HepG2 (cell line): ENCODE results near the gene NAIF1. TPM values are rescaled to one million over a fixed set of nuclear protein-coding genes. Genes with fewer than 3 reads are reported as not detected.
A peak's percentile ranks its signal among the peaks of the same experiment; 100 is the strongest.

Experiments used
- DNMT3B ChIP-seq: conservative IDR thresholded peaks from 2 replicates; pipeline ENCODE4 v1.6.1; 2016; ENCODE audit warnings: missing biosample characterization, control low read depth
- EZH2 ChIP-seq: conservative IDR thresholded peaks from 2 replicates; pipeline ENCODE4 v1.6.1; 2012; ENCODE audit warnings: mild to moderate bottlenecking, low read depth, low read length, moderate library complexity
- GMEB1 ChIP-seq: sonication (generic); formaldehyde crosslinking; IDR thresholded peaks from 2 replicates; pipeline ENCODE4 v1.5.1; 2020; ENCODE audit warnings: missing genetic modification reagents, mild to moderate bottlenecking, borderline replicate concordance
- KLF15 ChIP-seq: sonication (generic); formaldehyde crosslinking; IDR thresholded peaks from 2 replicates; pipeline ENCODE4 v1.8.1; 2023; ENCODE audit warnings: borderline replicate concordance, mild to moderate bottlenecking, inconsistent platforms, missing genetic modification reagents, mixed read lengths
- MEIS2 ChIP-seq: sonication (generic); formaldehyde crosslinking; IDR thresholded peaks from 2 replicates; pipeline ENCODE4 v1.9.0; 2021; ENCODE audit warnings: mild to moderate bottlenecking, missing genetic modification reagents
- MIER3 ChIP-seq: IDR thresholded peaks from 2 replicates; pipeline ENCODE4 v1.6.1; 2016; ENCODE audit warnings: missing compliant biosample characterization, borderline replicate concordance
- MZF1 ChIP-seq: sonication (generic); formaldehyde crosslinking; IDR thresholded peaks from 2 replicates; pipeline ENCODE4 v1.8.1; 2023; ENCODE audit warnings: mild to moderate bottlenecking, missing genetic modification reagents, borderline replicate concordance
- SAP130 ChIP-seq: IDR thresholded peaks from 2 replicates; pipeline ENCODE4 v1.6.1; 2016; ENCODE audit warnings: low read depth
- ZFYVE20 ChIP-seq: sonication (generic); formaldehyde crosslinking; IDR thresholded peaks from 2 replicates; pipeline ENCODE4 v1.8.0; 2023; ENCODE audit warnings: low read depth, mild to moderate bottlenecking, moderate library complexity, missing genetic modification reagents, borderline replicate concordance
- ZNF10 ChIP-seq: sonication (generic); formaldehyde crosslinking; IDR thresholded peaks from 2 replicates; pipeline ENCODE4 v1.4.0; 2020; ENCODE audit warnings: mild to moderate bottlenecking, low read depth, missing genetic modification reagents, borderline replicate concordance
- ZNF614 ChIP-seq: IDR thresholded peaks from 2 replicates; pipeline ENCODE4 v1.6.1; 2018; ENCODE audit warnings: missing biosample characterization, missing genetic modification reagents, inconsistent platforms, borderline replicate concordance
- ZNF672 ChIP-seq: sonication (generic); formaldehyde crosslinking; IDR thresholded peaks from 2 replicates; pipeline ENCODE4 v1.8.1; 2022; ENCODE audit warnings: missing genetic modification reagents
- ZNF800 ChIP-seq: sonication (generic); formaldehyde crosslinking; IDR thresholded peaks from 2 replicates; pipeline ENCODE4 v1.4.0; 2020; ENCODE audit warnings: missing genetic modification reagents
- ZSCAN22 ChIP-seq: sonication (generic); formaldehyde crosslinking; IDR thresholded peaks from 2 replicates; pipeline ENCODE4 v1.4.0; 2020; ENCODE audit warnings: mild to moderate bottlenecking, missing genetic modification reagents
- polyA plus RNA-seq, 8 experiments: library from polyadenylated mRNA; depleted of rRNA in 3 of 8; stranded (reverse) in 7 of 8; unstranded in 1 of 8; fragments of >200 nt; fragmentation: Illumina TruSeq in 4 of 8; extraction: Trizol in 4 of 8; gene quantifications; 2 replicates each; pipeline versions ENCODE4 v1.2.1 to v1.2.3, GENCODE V29; 2011 to 2016; ENCODE audit warnings: low read depth in 4 of 8, missing spikeins in 1 of 8, mixed read lengths in 1 of 8; ENCODE audit not compliant: insufficient read depth in 1 of 8
- total RNA-seq, 5 experiments: library from RNA; depleted of rRNA; stranded (reverse); fragments of >200 nt; fragmentation: Illumina TruSeq; extraction: Trizol; gene quantifications; 2 replicates each; pipeline ENCODE4 v1.2.3, GENCODE V29; 2016; ENCODE audit warnings: low read depth in 1 of 5
- TF ChIP-seq, protein P1 (sequence below): sonication (generic); formaldehyde crosslinking; IDR thresholded peaks from 2 replicates; pipeline ENCODE4 v1.5.1; 2020; ENCODE audit warnings: mild to moderate bottlenecking, missing genetic modification reagents, borderline replicate concordance
- TF ChIP-seq, protein P2 (sequence below): sonication (generic); formaldehyde crosslinking; IDR thresholded peaks from 2 replicates; pipeline ENCODE4 v1.4.0; 2020; ENCODE audit warnings: missing genetic modification reagents

Gene NAIF1
- total and polyA plus RNA-seq, 2 of the 13 experiments (the other 11 are each of a cell fraction or from before 2014, with no cell fraction given) = 6.0 to 6.9 TPM

- peak; percentile 38; the same call in 1 of the 2 replicates for TF ChIP-seq ZNF800 (CRISPR knock-in tag)
- TF ChIP-seq GMEB1 (CRISPR knock-in tag) = no peak
- TF ChIP-seq, protein P1, sequence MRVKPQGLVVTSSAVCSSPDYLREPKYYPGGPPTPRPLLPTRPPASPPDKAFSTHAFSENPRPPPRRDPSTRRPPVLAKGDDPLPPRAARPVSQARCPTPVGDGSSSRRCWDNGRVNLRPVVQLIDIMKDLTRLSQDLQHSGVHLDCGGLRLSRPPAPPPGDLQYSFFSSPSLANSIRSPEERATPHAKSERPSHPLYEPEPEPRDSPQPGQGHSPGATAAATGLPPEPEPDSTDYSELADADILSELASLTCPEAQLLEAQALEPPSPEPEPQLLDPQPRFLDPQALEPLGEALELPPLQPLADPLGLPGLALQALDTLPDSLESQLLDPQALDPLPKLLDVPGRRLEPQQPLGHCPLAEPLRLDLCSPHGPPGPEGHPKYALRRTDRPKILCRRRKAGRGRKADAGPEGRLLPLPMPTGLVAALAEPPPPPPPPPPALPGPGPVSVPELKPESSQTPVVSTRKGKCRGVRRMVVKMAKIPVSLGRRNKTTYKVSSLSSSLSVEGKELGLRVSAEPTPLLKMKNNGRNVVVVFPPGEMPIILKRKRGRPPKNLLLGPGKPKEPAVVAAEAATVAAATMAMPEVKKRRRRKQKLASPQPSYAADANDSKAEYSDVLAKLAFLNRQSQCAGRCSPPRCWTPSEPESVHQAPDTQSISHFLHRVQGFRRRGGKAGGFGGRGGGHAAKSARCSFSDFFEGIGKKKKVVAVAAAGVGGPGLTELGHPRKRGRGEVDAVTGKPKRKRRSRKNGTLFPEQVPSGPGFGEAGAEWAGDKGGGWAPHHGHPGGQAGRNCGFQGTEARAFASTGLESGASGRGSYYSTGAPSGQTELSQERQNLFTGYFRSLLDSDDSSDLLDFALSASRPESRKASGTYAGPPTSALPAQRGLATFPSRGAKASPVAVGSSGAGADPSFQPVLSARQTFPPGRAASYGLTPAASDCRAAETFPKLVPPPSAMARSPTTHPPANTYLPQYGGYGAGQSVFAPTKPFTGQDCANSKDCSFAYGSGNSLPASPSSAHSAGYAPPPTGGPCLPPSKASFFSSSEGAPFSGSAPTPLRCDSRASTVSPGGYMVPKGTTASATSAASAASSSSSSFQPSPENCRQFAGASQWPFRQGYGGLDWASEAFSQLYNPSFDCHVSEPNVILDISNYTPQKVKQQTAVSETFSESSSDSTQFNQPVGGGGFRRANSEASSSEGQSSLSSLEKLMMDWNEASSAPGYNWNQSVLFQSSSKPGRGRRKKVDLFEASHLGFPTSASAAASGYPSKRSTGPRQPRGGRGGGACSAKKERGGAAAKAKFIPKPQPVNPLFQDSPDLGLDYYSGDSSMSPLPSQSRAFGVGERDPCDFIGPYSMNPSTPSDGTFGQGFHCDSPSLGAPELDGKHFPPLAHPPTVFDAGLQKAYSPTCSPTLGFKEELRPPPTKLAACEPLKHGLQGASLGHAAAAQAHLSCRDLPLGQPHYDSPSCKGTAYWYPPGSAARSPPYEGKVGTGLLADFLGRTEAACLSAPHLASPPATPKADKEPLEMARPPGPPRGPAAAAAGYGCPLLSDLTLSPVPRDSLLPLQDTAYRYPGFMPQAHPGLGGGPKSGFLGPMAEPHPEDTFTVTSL = no peak
- no peak for TF ChIP-seq ZFYVE20 (CRISPR knock-in tag)
- TF ChIP-seq KLF15 (CRISPR knock-in tag) = no peak
- TF ChIP-seq SAP130 (CRISPR knock-in tag) = peak; percentile 23
- peak; percentile 75; the same call in 1 of the 2 replicates for TF ChIP-seq MEIS2 (CRISPR knock-in tag)
- TF ChIP-seq DNMT3B (CRISPR knock-in tag) = no peak
- TF ChIP-seq MZF1 (CRISPR knock-in tag) = no peak
- no peak for TF ChIP-seq ZSCAN22 (CRISPR knock-in tag)
- TF ChIP-seq, protein P2, sequence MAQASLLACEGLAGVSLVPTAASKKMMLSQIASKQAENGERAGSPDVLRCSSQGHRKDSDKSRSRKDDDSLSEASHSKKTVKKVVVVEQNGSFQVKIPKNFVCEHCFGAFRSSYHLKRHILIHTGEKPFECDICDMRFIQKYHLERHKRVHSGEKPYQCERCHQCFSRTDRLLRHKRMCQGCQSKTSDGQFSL = no peak
- no peak for TF ChIP-seq MIER3
- TF ChIP-seq ZNF10 (CRISPR knock-in tag) = no peak
- TF ChIP-seq ZNF614 (CRISPR knock-in tag) = no peak
- TF ChIP-seq EZH2 = no peak
- no peak for TF ChIP-seq ZNF672
Measured at GRCh38 chr9:128068386-128069205, 1.5 kb upstream of the NAIF1 start (continued).
